ENCODE data around the gene MYCL.

Gene MYCL

GRCh38 chr1:39850606-39851216 lies 51.0 kb downstream of the MYCL start:
- no peak for DNase-seq

- no peak for DNase-seq
Measured at GRCh38 chr1:39849203-39849602, 52.5 kb downstream of the MYCL start.

GRCh38 chr1:39847940-39848339 lies 53.8 kb downstream of the MYCL start:
- DNase-seq: no peak

GRCh38 chr1:39846796-39847195 lies 54.9 kb downstream of the MYCL start:
- no peak for DNase-seq

GRCh38 chr1:39845569-39846566 lies 55.8 kb downstream of the MYCL start:
- peak; percentile 91 for DNase-seq
